Stomach (tissue), 4 donors: ENCODE results near the gene ATXN1.

Experiments
- CTCF ChIP-seq, 7 experiments: fragments of 450-650 bp in 4 of 7; fragments of 200-600 bp in 3 of 7; sonication (generic) in 3 of 7; IDR thresholded peaks; one replicate each; pipeline ENCODE4 v1.5.1; 2016 to 2019; ENCODE audit warnings: antibody characterized with exemption in 7 of 7, control low read depth in 2 of 7, mild to moderate bottlenecking in 1 of 7
- POLR2A ChIP-seq, 4 donors: fragments of 450-650 bp; IDR thresholded peaks; one replicate each; pipeline ENCODE4 v1.6.1; 2016; ENCODE audit warnings: antibody characterized with exemption in 4 of 4, control low read depth in 2 of 4, mild to moderate bottlenecking in 1 of 4, moderate library complexity in 1 of 4

DNA sequence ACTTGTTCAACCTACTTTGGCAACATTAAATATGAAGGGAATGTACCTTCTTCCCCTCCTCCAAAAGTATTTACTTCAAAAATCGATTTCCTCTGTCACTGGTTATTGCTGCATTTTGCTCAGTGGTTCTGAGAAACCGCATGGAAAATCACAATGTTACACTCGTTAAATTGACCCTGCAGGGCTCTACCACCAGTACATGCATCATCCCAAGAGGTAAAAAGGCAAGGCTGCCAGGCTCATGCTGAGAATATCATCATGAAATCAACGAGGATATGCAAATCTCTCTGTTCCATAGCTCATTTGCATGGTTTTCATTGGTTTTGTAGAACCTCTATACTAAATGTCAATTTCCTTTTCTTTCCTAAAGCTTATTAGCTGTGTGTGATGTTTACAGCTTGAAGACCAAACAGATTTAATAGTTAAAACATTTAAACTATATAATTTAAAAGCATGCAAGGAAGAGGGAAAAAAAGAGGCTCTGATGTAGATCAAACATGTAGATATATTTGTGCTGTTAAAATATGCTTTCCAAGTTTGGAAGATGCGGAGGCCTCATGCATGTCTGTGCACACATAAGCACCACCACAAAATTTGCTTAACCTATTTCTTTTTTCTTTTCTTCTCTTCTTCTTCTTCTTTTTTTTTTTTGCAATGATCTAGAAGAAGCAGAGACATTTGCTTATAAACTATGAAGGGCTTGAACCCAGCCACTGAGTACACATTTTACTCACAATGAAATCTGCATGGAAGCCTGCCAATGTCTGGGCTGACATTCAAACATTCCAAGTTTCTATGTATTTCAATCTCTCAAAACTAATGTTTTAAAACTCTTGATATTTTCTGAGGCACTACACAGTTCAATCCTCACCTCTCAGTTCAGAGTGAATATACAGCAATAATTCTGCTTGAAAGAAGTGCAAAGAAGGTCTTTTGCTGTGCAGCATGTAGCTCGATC, 328.9 kb downstream of the ATXN1 start:
- TF ChIP-seq CTCF (IDR thresholded peaks at IDR 0.05), result no peak
- TF ChIP-seq POLR2A (IDR thresholded peaks at IDR 0.05), result no peak
